CD4-positive, alpha-beta T cell treated with Interleukin-6 at 100 ng/mL for 8 hours (primary cell): ENCODE measurements around the gene HOXB9.

Experiments used
- DNase-seq: peaks from one replicate; pipeline ENCODE4 v3.0.0-alpha.2; 2020; ENCODE audit warnings: mixed read lengths, low spot score

The HOXB9 gene

GRCh38 chr17:48610282-48611211, 15.6 kb downstream of the HOXB9 start, which contains the start of gene HOXB7:
HOXB7 (minus strand) TSS chr17:48611017; CDS start chr17:48610918, 99 bp downstream.
- peak; percentile 32 for DNase-seq

- DNase-seq: no peak
These were observed 16.3 kb downstream of the HOXB9 start for GRCh38 chr17:48609759-48610281.

GRCh38 chr17:48609033-48609432, 17.1 kb downstream of the HOXB9 start:
- no peak for DNase-seq

- no peak for DNase-seq
These were observed 17.7 kb downstream of the HOXB9 start for GRCh38 chr17:48608494-48608834.

DNA sequence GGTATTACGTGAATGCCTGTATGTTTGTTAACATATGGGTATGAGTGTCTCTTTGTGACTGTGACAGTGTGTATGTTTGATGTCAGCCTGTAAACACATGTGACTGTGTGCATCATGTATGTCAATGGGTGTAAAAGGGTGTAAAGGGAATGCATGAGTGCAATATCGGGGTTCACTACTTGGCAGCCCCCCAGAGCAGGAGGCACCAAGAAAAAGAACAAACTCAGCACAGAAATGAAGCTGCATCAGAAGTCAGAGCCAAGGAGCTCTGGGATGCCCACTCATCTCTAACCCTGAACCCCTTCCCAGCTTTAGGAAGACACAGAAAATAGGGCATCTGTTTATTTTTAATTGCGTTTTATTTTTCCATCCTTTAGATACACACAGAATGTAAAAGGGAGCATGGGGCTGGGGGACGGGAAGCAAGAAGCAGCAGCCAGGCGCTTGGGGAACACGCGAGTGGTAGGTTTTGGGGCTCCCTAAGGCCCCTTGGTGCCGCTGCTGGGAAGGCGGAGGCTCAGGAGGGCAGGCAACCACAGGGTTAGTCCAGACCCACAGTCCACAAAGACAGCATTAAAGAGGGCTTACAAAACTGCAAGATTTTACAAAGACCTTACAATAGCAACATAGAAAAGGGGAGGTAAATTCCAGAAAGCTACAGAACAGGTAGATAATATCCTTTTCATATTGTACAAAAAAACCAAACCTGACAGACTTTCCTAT, 19.1 kb downstream of the HOXB9 start:
- no peak for DNase-seq

DNA sequence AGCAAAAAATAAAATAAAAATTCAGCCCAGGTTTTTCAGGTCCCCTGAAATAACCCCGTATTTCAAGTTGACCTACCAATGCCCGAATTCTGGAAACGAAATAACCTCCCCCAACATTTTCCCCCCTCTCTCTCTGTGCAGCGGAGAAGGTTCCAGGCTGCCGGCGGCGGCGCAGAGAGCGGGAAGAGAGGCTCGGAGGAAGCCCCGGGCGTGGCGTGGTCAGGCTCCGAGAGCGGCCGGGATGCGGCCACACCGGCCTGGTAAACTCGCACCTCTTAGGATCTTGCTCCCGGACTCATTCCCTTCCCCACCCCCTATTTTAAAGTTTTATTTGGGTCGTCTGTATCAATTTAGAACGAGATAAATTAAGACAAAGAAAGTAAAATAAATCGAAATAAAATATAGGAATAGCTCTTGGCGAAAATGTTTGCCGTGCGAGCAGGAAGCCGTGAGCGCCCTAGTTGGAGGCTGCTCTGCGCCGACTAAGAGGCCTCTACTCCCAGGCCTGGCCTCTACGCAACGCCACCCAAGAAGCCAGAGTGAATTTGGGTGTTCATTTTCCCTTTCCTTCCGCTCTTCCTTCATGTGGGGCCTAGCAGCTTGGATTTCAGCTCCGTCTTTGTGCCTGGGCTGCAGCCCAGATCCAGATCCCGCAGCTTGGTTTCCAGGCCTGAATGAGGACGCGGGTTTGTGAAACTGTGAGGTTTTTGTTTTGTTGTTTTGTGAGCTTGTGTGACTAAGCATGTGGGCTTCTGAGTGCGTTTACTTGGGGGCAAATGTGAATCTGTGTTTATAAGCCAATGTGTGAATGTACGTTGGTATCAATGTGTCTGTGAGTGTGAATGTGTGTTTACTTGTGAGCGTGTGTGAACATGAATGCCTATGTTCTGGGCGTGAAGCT, 19.9 kb downstream of the HOXB9 start:
- no peak for DNase-seq

GRCh38 chr17:48605409-48605919, 20.7 kb downstream of the HOXB9 start:
- DNase-seq: no peak

- no peak for DNase-seq
These were observed 21.3 kb downstream of the HOXB9 start, which contains the start of gene HOXB6 for GRCh38 chr17:48604770-48605329. HOXB6 (minus strand) TSS chr17:48604986; CDS start chr17:48598150, 6,836 bp downstream.

DNA sequence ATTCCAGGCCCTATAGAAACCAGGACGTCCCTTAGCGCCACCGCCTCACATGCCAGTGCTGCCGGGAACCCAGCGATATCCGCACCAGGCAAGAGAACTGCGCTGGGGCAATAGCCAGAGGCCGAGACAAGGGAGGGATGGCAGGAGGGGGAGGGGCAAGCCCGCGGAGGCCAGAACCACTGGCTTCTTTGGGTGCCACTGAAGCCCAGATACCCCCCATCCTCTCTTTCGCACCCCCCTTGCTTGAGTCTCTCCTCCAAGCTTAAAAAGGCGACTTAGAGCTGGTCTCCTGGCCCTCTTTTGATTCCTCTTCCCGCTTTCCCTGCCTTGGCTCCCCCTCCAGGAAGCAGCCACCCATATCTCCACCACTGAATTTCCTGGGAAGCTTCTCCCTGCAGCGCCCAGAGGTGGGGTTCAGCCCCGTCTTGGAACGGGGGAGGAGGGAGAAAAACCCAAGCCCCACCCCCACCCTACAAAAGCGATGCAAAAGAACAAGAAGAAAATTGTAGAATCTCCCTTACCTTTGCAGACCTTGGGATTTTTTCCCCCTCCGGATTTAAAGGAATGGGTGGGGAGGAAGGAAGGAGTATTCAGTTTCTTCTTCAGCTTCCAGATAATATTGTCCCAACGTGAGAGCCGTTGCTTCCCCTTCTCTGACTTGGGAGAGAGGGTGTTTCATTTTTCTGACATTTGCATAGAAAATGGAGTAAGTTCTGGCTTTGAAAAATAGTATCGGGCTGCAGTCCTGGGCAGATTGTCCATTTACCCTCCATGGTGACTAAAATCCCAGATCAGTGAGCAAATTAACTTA, 22.0 kb downstream of the HOXB9 start:
- DNase-seq: no peak

DNA sequence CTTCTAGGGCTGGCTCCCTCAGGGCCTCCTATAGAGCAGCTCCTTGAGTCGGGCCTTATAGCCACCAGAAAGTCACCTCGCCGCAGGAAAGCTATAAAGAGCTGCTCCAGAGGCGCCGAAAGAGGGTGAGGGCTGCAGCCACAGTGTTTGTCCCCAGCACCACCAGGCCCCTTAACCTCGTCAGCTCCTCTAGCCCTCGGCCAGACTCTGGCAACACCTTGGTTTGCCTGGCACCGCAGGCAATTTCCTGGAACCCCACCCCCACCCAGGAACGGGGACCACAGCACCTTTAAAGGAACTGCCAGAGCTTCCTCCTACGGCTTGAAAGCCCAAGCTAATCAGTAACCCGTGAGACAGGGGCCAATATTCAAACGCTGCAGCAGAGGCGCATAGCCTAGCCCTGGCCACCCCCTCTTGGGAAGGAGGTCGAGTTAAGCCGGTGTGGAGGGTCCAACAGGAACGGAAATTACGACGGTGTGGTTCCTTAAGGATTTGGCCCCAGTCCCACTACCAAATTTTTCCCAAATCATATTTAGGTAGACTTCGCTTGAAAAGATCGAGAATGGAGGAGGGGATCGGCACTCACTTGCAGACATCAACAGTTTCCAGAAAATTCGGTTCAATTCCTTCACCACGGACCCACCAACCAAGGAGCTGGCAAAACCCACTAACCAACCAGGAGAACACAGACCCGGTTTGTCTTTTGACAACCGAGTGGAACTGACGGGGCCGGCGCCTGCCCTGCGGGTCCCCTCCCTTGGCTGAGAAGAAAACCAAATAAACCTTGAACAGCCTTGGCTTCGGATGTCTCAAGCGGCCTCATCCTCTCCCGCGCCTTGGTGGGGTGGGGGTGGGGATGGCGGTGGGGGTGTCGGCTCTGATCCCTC, 24.4 kb downstream of the HOXB9 start:
- no peak for DNase-seq

GRCh38 chr17:48601207-48601538, 25.0 kb downstream of the HOXB9 start:
- DNase-seq: no peak

- DNase-seq: no peak
These were observed 25.7 kb downstream of the HOXB9 start for GRCh38 chr17:48600244-48601098.

GRCh38 chr17:48599354-48599753, 26.8 kb downstream of the HOXB9 start:
- DNase-seq: no peak

DNA sequence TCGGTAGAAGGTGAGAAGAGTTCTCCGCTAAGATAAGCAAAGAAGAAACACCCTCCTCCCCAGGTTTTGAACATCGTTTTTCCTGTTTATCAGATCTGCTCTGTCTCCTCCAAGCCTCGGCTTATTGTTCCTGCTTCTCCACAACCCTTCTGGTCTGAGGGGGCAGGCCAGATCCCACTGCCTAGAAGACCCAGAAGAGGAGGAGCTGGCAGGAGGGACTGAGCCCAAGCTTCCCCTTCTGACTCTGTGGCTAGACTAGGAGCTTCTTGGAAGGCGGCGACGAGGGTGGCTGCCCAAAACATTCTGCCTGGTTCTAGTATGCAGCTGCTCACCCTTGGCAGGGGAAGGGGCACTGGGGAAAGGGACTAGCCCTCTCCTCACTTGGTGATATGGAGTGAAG, 27.4 kb downstream of the HOXB9 start:
- DNase-seq: no peak

- DNase-seq: no peak
These were observed 28.2 kb downstream of the HOXB9 start for GRCh38 chr17:48597778-48598631.

DNA sequence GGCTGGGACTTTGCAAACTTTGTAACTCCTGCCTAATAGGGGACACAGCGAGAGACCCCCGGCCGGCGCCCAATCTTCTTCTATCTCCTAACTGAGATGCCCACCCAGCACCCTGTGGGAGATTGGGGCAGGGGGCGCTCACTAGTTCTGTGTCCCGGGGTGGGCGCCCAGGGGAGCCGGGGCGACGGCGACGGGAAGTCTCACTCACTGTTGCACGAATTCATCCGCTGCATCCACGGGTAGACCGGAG, 28.7 kb downstream of the HOXB9 start:
- DNase-seq: peak; percentile 36

DNA sequence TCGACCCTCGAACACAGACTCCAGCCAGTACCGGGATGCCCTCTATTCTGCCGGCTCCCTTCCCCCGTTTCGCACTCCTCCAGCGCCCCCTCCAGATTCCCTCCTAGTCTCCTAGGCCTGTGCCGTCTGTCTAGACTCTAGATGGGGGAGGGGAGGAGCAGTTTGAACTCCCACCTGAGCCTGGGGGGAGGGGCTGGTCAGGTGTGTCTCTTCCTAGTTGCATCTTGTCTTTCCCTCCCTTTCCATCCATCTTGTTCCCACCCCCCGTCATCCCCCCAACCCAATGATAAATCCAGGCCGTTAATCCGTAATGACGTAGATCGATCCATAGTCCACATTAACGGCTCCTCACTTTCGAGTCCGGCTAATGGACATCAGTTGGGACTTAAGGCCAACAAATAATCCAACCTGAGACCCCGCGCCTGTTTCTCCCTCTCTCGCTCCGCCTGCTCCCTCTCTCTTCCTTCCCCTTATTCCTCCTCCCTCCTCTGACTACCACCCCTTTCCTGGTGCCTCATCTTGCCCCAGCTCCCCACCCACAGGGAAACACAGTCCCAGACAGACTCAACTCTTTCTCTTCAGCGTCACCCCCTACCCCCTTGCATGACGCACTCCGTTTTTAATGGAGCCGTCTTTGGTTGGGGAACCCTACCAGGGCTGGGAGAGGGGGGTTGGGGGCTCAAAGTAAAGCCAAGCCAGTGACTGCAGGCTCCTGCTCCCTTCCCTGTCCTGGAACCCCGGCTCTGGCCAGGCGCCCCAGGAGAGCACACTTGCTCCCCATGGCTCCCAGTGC, 29.2 kb downstream of the HOXB9 start:
- no peak for DNase-seq
